K562 (cell line): Measurements from ENCODE around the gene FAM168B. TPM values are rescaled to one million over a fixed set of nuclear protein-coding genes. Genes with fewer than 3 reads are reported as not detected.

Experiments
- ATAC-seq: fragments of 200-7000 bp; cut with Tn5 transposase; 3 replicates; pipeline ENCODE4 v1.9.1; 2020; ENCODE audit warnings: moderate library complexity
- BruUV-seq: library from RNA; stranded (reverse); fragments of 400-500 nt; replicated peaks from 2 replicates; lab custom pipeline; 2021; lab: Mats Ljungman, UMichigan
- CTCF ChIA-PET: fragments of 300-600 bp; formaldehyde crosslinking; extraction: SDS; loops from one replicate; lab custom pipeline; 2021; ENCODE audit warnings: low intra/inter-chr PET ratio; lab: Yijun Ruan, JAX
- POLR2A ChIA-PET: fragments of 300-600, 350-650 bp; sonication (Branson Sonifier 250); formaldehyde crosslinking; extraction: SDS; loops from one replicate; lab custom pipeline; 2021; ENCODE audit warnings: antibody characterized with exemption, inconsistent platforms; lab: Yijun Ruan, JAX
- DNase-seq, 4 experiments: peaks; one replicate each; pipeline versions ENCODE4 v3.0.0 to v3.0.0-alpha.2; 2011 to 2018; ENCODE audit warnings: low spot score in 3 of 4, mixed read lengths in 3 of 4; ENCODE audit errors: extremely low read depth in 1 of 4
- FAIRE-seq: peaks from 2 replicates; lab custom pipeline; 2011; peaks lifted over from hg19 to GRCh38; lab: Jason Lieb, UNC
- H2AFZ ChIP-seq: 2 replicates; pipeline ENCODE4 v1.6.0; 2011; ENCODE audit warnings: low read depth, low read length, control low read depth, inconsistent platforms
- H3K27ac ChIP-seq: fragments of 200-600 bp; 3 replicates; pipeline ENCODE4 v1.8.0; 2011; ENCODE audit warnings: low read depth, mild to moderate bottlenecking, control low read depth, inconsistent platforms, low read length, moderate library complexity, mixed read lengths; ENCODE audit errors: extremely low read depth
- H3K27me3 ChIP-seq, 2 experiments: fragments of 300-600 bp in 1 of 2; 2 replicates in 1 of 2; 3 replicates in 1 of 2; pipeline versions ENCODE4 v1.6.0 to v1.8.0; 2011; ENCODE audit warnings: inconsistent platforms in 2 of 2, low read length in 2 of 2, mild to moderate bottlenecking in 1 of 2, mixed read lengths in 1 of 2, moderate library complexity in 1 of 2; ENCODE audit not compliant: control insufficient read depth in 2 of 2, insufficient read depth in 2 of 2
- H3K36me3 ChIP-seq: fragments of 300-600 bp; 3 replicates; pipeline ENCODE4 v1.8.0; 2011; ENCODE audit warnings: mild to moderate bottlenecking, low read length, inconsistent platforms; ENCODE audit not compliant: control insufficient read depth, insufficient read depth
- H3K4me1 ChIP-seq, 2 experiments: fragments of 200-600 bp in 1 of 2; replicated peaks in 1 of 2; 2 replicates in 1 of 2; 3 replicates in 1 of 2; pipeline versions ENCODE4 v1.5.1 to v1.8.0; 2011; ENCODE audit warnings: inconsistent platforms in 2 of 2, low read length in 2 of 2, mild to moderate bottlenecking in 1 of 2, mixed read lengths in 1 of 2, moderate library complexity in 1 of 2; ENCODE audit not compliant: control insufficient read depth in 2 of 2, insufficient read depth in 2 of 2
- H3K4me2 ChIP-seq: 2 replicates; pipeline ENCODE4 v1.6.1; 2011; ENCODE audit warnings: low read length, control low read depth, inconsistent platforms, mixed read lengths; ENCODE audit not compliant: insufficient read depth
- H3K4me3 ChIP-seq: fragments of 200-600 bp; sonication (generic), shearing (Covaris generic); 2 replicates; pipeline ENCODE4 v1.5.1; 2016; ENCODE audit warnings: control low read depth, inconsistent platforms
- H3K79me2 ChIP-seq: fragments of 200-600 bp; 3 replicates; pipeline ENCODE4 v1.8.0; 2011; ENCODE audit warnings: low read length, inconsistent platforms; ENCODE audit not compliant: control insufficient read depth, insufficient read depth
- H3K9ac ChIP-seq, 2 experiments: 2 replicates each; pipeline versions ENCODE4 v1.6.0 to v1.6.1; 2011; ENCODE audit warnings: low read depth in 2 of 2, low read length in 2 of 2, control low read depth in 1 of 2, inconsistent platforms in 1 of 2, mild to moderate bottlenecking in 1 of 2, mixed read lengths in 1 of 2; ENCODE audit not compliant: insufficient read depth in 1 of 2
- H3K9me1 ChIP-seq: one replicate; pipeline ENCODE4 v1.6.0; 2011; ENCODE audit warnings: inconsistent platforms, mild to moderate bottlenecking, low read length, moderate library complexity; ENCODE audit not compliant: control insufficient read depth, insufficient read depth
- H3K9me3 ChIP-seq: replicated peaks from 2 replicates; pipeline ENCODE4 v1.5.1; 2011; ENCODE audit warnings: low read depth, low read length, inconsistent platforms; ENCODE audit not compliant: control insufficient read depth, insufficient read depth
- H4K20me1 ChIP-seq: replicated peaks from 2 replicates; pipeline ENCODE4 v1.6.1; 2011; ENCODE audit warnings: low read length, inconsistent platforms, mixed read lengths; ENCODE audit not compliant: control insufficient read depth, insufficient read depth
- C11orf30 ChIP-seq: fragments of 450-650 bp; IDR thresholded peaks from 2 replicates; pipeline ENCODE4 v1.6.1; 2016; ENCODE audit warnings: low read depth, mild to moderate bottlenecking
- MAFG ChIP-seq: fragments of 450-650 bp; conservative IDR thresholded peaks from 2 replicates; pipeline ENCODE4 v1.6.1; 2016; ENCODE audit warnings: missing genetic modification characterization, missing compliant biosample characterization
- TEAD4 ChIP-seq, 2 experiments: sonication (generic) in 1 of 2; formaldehyde crosslinking in 1 of 2; IDR thresholded peaks; 2 replicates each; pipeline versions ENCODE4 v1.6.1 to v1.8.0; 2012 to 2022; ENCODE audit warnings: borderline replicate concordance in 1 of 2, inconsistent platforms in 1 of 2, low read length in 1 of 2, mild to moderate bottlenecking in 1 of 2, missing genetic modification reagents in 1 of 2
- ZC3H11A ChIP-seq: IDR thresholded peaks from 2 replicates; pipeline ENCODE4 v1.6.1; 2012; ENCODE audit warnings: low read depth, low read length, improper control_type of control experiment
- ZNF316 ChIP-seq: fragments of 450-650 bp; IDR thresholded peaks from 2 replicates; pipeline ENCODE4 v1.6.1; 2016
- WGBS: fragments of 100-300 bp; shearing (Covaris generic); methylation state at CpG from one replicate; pipeline ENCODE4 v1.1.6; 2016; ENCODE audit warnings: low coverage, mixed read lengths; ENCODE audit not compliant: insufficient coverage; ENCODE audit errors: missing lambda C conversion rate; 5-methylcytosine and 5-hydroxymethylcytosine counted together
- in situ Hi-C: fragments of 300-500 bp; cut with MboI; formaldehyde crosslinking; loops from 4 replicates; pipeline ENCODE4 v1.15.0; 2018; ENCODE audit warnings: inconsistent platforms, mixed read lengths
- intact Hi-C: fragments of 100-400 bp; cut with micrococcal nuclease; formaldehyde crosslinking; loops from 2 replicates; pipeline ENCODE4 v1.14.2; 2022
- polyA plus RNA-seq, 8 experiments: library from polyadenylated mRNA; depleted of rRNA in 4 of 8; stranded (reverse) in 5 of 8; unstranded in 3 of 8; fragments of >200 nt; fragmentation: Nextera tagmentation in 2 of 8; fragmentation: Illumina TruSeq in 1 of 8; extraction: Ambion mirVana in 2 of 8; extraction: Trizol in 1 of 8; gene quantifications; 2 replicates each; pipeline versions ENCODE4 v1.2.1 to v1.2.3, GENCODE V29; 2011 to 2014; ENCODE audit warnings: inconsistent platforms in 1 of 8, missing spikeins in 1 of 8
- total RNA-seq, 7 experiments: library from RNA; depleted of rRNA in 6 of 7; stranded (reverse); fragments of >200 nt in 6 of 7; fragmentation: Illumina TruSeq in 2 of 7; extraction: Trizol in 2 of 7; gene quantifications; 2 replicates each; pipeline versions ENCODE4 v1.2.1 to v1.2.3, GENCODE V29; 2011 to 2021; ENCODE audit warnings: low replicate concordance in 1 of 7

FAM168B gene
- total and polyA plus RNA-seq, 9 of the 15 experiments (the other 6 are each of a cell fraction or from before 2014, with no cell fraction given): 3.3 to 76.0 (median 46.1) TPM

DNA sequence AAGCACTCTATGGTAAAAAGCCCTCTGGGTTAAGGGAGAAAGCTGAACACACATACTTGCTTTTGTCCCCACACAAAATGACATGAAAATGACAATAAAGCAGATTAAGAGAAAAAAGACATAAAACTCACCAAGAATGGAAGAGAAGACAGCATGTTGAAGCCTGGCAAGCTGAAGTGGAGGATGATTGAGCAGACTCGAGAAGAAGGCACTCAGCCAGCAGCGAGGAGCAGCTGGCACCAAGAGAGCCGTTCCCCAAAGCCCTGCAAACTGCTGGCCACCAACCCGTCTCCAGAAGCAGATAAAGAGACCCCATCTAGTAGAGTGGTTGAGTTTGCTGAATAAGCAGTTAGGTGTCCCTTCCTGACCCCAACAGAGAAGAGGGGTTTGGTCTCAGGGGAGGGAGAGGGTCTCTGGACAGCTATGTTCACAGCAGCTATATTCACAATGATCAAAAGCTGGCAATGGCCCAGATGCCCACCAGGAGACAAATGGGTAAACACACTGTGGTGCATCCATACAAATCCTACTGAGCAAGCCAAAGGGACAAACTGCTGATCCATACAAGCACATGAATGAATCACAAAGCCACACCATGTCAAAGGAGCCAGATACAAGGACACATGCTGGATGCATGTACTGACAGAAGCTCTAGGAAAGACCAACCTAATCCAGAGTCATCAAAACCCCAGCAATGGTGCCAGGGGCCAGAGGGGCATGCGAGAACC, 36.9 kb downstream of the FAM168B start:
- BruUV-seq: no TSS peak
- H4K20me1 ChIP-seq: peaks cover 20% of the 10 kb centered on the region; the same call in 1 of the 2 replicates
- 89% methylated on average over 4 of the region's 5 CpGs for WGBS

More for the DNA sequence above, 36.9 kb downstream of the FAM168B start:
- H2AFZ ChIP-seq: no peak overlapping the region
- H3K36me3 ChIP-seq: peaks cover 84% of the 10 kb centered on the region
- intact Hi-C loops: no loop called here
- CTCF ChIA-PET: no interaction called here
- POLR2A ChIA-PET: interaction anchor here (0.6 to 1.0 kb wide), 2 partner anchors 9 to 12 kb away, joined by 3 to 4 read pairs; no protein-coding TSS in a partner anchor
- TF ChIP-seq ZC3H11A: no peak
- TF ChIP-seq ZNF316: peak; percentile 35; the same call in 1 of the 2 replicates
- TF ChIP-seq C11orf30: peak; percentile 40; the same call in 1 of the 2 replicates
- TF ChIP-seq TEAD4 (IDR thresholded peaks at IDR 0.05; ENCODE audit: low read length): no peak
- TF ChIP-seq TEAD4 (CRISPR knock-in tag; IDR thresholded peaks at IDR 0.05; ENCODE audit: borderline replicate concordance): no peak
- no peak for TF ChIP-seq MAFG (tag)
- ATAC-seq (no peak), DNase-seq (no peak), FAIRE-seq (no peak)
- peaks cover 53% of the 10 kb centered on the region for H3K79me2 ChIP-seq
- no peaks in the 10 kb centered on the region; a peak in 1 of 5 replicates for H3K4me1 ChIP-seq
- peak overlapping the region in 1 of 2 experiments; percentile 71; a peak in 2 of 4 replicates for H3K9ac ChIP-seq
- H3K9me3 ChIP-seq: no peaks in the 10 kb centered on the region
- no peak overlapping the region for H3K4me3 ChIP-seq
- H3K27me3 ChIP-seq: no peaks in the 10 kb centered on the region
- no peaks in the 10 kb centered on the region for H3K9me1 ChIP-seq
- H3K27ac ChIP-seq: no peak overlapping the region
- in situ Hi-C loops: no loop called here
- H3K4me2 ChIP-seq: no peak overlapping the region
